Muscle of arm (tissue), 12 donors: ENCODE data around the gene TRIP4. TPM values are rescaled to one million over a fixed set of nuclear protein-coding genes. Genes with fewer than 3 reads are reported as not detected.
"Not testable (repeated sequence)": the region's sequence is repeated elsewhere in the genome, so short reads cannot be mapped to it uniquely, and the experiment has no call there.

Experiments used
- DNase-seq: peaks from one replicate; pipeline ENCODE4 v3.0.0-alpha.2; 2013
- polyA plus RNA-seq, 12 donors: library from polyadenylated mRNA; unstranded; fragments of 120-200 nt; gene quantifications; one replicate each; pipeline ENCODE4 v1.2.1, GENCODE V29; 2013; ENCODE audit not compliant: insufficient read length in 12 of 12

The TRIP4 gene
- polyA plus RNA-seq, 12 donors: 17.1 to 32.9 (median 28.2) TPM; not detected in 1

DNA sequence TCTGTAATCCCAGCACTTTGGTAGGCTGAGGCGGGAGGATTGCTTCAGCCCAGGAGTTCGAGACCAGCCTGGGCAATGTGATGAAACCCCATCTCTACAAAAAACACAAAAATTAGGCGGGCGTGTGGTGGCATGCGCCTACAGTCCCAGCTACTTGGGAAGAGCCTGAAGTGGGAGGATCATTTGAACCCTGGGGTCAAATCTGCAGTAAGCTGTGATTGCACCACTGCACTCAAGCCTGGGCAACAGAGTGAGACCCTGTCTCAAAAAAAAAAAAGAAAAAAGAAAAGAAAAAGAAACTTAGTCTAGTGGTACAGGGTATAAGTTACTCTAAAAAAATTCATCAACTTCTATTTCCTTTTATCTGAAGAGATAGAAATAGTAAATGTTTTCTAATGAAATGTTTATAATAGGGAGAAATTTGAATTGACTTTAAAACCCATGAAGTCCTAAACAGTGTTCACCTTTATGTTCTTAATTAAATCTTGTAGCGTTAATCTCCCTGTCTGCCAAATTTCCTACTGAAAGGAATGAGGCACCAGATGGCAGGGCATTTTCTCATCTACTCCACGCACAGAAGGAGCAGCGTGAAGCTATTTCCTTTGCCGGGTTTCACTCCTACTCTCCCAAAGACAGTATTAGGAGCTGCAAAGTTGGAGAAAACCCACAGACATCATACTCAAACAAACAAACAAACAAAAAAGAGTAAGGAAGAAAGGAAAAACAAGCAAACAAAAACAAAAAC, 8.2 kb upstream of the TRIP4 start:
- no peak for DNase-seq

DNA sequence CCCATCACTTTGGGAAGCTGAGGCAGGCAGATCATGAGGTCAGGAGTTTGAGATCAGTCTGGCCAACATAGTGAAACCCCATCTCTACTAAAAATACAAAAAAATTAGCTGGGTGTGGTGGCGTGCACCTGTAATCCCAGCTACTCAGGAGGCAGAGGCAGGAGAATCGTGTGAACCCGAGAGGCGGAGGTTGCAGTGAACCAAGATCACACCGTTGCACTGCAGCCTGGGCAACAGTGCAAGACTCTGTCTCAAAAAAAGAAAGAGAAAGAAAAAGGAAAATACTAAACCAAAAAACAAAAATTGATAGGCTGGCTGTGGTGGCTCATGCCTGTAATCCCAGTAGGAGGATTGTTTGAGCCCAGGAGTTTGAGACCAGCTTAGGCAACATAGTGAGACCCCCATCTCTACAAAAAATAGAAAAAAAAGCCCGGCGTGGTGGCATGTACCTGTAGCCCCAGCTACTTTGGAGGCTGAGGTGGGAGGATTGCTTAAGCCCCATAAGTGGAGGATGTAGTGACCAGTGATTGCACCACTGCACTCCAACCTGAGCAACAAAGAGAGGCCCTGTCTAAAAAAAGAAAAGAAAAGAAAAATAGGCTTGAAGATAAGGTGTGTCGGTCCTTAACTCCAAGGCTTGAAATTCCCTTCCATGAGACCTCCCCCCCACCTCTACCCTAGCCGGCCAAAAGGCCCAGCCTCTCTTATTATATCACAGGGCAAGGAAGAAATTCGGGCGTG, 7.3 kb upstream of the TRIP4 start:
- DNase-seq: not testable (repeated sequence)

DNA sequence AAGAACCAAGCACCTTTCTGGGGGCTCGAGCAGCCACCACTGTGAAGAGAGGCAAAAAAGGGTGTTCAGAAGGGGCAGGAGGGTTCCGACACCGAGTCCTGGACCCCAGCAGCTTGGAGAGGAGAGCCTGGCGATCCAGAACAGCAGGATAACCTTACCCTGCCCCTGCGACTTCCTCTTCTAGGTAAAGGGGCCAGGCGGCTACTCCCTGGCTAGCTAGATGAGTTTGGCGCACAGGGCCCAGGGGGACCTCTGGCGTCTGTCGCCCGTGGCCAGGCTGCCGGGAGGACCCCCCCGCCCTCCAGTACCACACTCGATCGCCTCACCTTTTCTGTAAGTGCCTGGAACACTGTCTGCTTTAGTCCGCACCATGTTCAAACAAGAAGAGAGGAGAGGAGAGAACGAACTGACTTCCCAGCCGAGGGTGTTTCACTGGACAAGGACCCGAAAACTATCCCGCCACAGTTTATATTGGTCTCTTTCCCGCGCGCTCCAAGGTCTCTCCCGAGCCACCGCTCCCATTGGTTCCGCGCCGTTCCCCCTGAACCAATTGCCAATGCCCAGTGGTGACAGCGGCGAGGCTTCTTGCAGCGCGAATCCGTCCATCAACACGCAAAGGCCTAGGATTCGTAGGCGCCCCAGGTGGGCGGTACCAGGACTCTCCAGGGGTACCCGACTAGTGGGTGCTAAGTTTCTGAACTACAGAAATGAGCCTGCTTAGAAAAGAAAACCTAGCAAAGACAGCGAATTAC, 6.5 kb upstream of the TRIP4 start, which contains the start of gene PCLAF:
Gene PCLAF, minus strand, starts transcription at position 442 of the 752 bp plus-strand sequence. Its CDS starts 70 bp downstream, at position 372.
- peak; percentile 96 for DNase-seq

DNA sequence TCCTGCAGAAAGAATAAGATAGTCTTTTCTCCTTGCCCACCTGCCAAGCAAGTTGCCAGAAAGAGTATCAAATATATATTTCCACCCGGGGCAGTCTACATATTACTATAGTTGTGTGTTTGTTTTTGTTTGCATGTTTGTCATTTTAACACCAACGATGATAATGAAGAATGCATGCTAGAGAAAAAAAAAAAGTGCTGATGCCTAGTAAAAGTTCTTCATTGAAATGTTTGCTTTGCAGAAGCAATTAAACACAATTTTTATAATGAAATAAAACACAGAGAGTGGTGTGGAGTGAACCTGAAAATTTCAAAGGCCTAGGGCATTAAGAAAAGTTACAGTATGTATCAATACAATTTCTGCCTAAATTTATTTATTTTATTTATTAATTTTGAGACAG, 3.9 kb upstream of the TRIP4 start:
- no peak for DNase-seq

DNA sequence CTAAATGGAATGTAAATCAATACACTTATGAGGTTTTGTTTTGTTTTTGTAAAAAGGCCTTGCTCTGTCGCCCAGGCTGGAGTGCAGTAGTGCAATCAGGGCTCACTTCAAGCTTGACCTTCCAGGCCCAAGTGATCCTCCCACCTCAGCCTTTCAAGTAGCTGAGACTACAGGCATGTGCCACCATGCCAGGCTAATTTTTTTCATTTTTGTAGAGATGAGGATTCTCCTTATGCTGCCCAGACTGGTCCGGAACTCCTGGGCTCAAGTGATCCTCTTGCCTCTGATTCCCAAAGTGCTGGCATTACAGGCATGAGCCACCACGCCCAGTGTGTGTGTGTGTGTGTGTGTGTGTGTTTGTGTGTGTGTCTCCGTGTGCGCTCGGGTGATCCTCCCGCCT, 1.3 kb upstream of the TRIP4 start:
- no peak for DNase-seq

DNA sequence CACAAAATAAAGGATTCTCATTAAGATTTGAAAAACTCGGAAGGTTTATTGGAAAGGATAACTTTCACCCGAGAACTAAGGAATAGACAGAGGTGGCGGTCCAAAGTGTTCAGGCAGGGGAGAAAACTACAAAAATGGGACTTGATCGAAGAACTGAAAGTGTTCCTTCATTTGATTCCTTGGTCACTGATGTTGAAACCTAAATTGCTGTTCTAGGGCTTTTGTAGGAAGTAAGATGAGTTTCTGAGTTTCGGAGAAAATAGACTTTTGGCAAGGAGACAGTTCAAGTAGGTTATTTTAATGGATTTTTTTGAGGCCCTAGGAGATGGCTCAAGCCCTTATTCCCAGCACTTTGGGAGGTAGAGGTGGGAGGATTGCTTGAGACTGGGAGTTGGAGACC, 1.4 kb downstream of the TRIP4 start:
- no peak for DNase-seq

DNA sequence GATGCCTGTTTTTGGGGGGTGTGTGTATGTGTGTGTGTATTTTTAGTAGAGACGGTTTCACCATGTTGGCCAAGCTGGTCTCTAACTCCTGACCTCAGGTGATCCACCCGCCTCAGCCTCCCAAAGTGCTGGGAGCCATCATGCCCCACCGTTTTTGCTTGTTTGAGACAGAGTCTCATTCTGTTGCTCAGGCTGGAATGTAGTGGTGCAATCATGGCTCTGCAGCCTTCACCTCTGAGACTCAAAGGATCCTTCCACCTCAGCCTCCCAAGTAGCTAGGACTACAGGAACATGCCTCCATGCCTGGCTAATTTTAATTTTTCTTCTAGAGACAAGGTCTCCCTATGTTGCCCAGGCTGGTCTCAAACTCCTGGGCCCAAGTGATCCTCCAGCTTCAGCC, 4.8 kb downstream of the TRIP4 start:
- not testable (repeated sequence) for DNase-seq

- no peak for DNase-seq
Measured at GRCh38 chr15:64396789-64397188, 9.2 kb downstream of the TRIP4 start.

GRCh38 chr15:64398575-64398974, 10.9 kb downstream of the TRIP4 start:
- no peak for DNase-seq

DNA sequence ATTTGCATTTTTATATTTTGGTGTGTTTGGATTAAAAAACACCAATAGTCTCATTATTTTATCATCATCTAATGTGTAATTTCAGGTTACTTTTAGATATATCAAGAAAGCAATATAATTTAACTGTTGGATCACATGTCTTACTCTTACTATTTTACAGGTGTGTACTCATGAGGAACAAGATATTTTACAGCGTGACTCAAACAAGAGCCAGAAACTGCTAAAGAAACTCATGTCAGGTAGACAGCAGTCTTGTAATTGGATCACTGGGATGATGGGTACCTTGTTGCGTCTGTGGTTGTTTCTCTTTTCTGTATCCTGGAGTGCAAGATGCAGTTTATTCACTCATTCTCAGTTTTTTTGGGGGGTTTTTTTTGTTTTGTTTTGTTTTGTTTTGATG, 12.9 kb downstream of the TRIP4 start:
- DNase-seq: no peak

GRCh38 chr15:64412216-64412615, 24.6 kb downstream of the TRIP4 start:
- no peak for DNase-seq

DNA sequence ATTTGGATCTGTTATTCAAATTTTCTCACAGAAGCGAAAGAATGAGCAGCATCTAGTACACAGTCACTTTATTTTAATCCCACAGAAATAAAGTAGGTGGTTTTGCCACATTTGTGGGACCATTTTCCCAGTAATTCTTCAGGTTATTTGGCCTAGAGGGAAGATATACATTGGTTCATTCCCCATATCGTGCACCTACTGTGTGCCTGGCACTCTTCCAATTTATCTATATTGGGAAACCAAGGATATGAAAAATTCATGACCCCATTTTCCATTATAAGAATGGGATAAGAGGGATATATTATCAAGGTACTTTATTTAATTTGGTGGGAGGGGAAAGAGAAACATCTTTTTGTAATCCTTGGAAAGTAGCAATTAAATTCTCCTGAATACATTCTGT, 35.1 kb downstream of the TRIP4 start:
- no peak for DNase-seq

GRCh38 chr15:64423970-64424369, 36.3 kb downstream of the TRIP4 start:
- no peak for DNase-seq

GRCh38 chr15:64425221-64425620, 37.6 kb downstream of the TRIP4 start:
- no peak for DNase-seq

GRCh38 chr15:64426845-64427465, 39.3 kb downstream of the TRIP4 start:
- DNase-seq: no peak

DNA sequence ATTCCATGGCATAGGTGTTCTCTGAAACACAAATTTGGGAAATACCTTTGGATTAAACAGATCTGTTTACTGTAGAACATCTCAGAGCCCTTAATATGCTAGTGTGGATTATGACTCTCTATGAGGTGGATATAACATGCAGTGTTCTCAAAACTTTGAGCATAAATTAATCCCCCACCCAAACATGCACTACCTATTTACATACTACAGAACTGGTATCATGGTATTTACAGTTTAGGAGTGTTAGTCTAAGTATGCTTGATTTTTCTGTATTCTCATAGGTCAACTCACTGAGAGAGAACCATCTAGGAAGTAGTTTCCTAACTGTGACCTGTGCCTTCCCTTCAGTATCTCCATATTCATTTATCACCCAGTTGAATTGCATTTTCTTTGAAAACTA, 41.8 kb downstream of the TRIP4 start:
- DNase-seq: no peak

DNA sequence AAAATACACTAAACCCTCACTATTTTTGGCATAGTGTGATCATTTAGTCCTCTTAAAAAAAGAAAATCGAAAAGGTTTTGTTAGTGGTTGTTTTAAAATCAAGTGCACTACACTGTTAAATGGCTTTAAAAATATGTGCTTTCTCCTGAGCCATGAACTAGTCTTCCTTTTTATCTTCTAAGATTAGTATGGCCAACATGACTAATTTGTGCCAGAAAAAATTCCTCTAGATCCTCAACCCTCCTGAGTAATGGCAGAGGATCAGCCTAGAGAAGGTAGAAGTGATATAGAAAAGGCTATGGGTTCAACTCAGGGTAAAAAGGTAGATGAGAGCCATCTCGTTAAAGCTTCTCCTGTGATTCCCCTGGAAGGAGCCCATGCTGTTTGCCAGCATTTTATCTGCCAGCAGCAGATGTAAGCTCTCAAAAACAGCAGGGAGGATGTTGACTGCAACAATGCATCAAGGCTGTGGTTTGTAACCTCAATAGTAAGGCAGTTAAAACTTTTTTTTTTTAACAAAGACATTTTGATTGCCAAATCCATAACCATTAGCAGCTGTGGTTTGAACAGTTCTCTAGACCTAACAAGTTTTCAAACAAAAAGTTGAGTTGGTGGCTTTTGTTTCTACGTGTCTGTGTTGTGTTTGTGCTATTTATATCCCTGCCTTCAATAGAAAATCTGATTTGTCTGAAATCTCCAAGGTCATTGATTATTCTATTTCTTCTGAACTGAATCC, 42.5 kb downstream of the TRIP4 start:
- DNase-seq: peak; percentile 68

GRCh38 chr15:64437982-64438381, 50.3 kb downstream of the TRIP4 start:
- no peak for DNase-seq

DNA sequence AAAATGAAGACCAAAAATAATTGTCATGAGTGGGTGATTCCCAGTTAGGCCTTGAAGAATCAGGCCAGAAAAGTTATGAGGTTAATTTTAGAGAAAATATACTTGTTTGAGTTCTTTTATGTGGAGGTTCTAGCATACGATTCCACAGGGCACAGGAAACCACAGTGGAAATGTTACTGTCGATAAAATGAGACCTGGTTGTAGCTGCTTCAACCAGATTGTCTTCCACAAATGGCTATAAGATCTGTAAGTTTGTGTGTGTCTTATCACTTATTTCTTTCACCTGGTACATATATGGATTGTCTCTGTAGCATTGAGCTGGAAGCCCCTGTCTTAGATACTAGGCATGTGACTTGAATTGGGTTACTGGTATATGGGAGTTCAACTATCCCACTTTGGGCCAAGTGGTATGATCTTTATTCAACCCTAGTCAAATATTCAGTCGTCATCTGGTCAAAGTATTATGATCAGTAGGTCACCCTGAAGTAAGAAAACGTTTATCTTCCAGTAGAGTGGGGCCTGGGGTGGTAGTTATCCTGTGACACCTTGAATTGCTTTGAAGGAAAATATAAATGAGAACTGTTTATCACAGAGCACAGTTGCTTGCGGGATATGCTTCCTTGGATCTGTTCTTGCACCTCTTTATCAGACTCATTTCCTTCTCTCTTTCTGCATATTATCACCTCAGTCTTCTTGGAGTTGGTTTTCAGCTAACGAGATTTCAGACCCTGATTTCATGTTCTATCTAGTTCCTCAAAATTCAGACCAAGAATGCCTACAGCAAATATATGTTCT, 51.2 kb downstream of the TRIP4 start:
- DNase-seq: no peak

DNA sequence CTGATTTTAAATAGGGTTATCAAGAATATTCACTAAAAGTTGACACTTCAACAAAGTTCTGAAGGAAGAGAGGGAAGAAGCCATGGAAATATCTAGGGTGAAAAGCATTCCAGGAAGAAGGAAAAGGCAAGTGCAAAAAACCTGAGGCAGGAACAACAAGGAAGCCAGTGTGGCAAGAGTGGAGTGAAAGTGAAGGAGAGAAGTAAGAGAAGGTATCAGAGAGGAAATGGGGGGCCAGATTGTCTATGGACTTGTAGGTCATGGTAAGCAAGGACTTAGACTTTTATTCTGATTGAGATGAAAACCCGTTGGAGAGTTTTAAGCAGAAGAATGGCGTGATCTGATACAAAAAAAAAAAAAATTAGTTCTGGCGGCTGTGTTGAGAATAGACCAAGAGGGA, 54.2 kb downstream of the TRIP4 start:
- no peak for DNase-seq

GRCh38 chr15:64443016-64443415, 55.4 kb downstream of the TRIP4 start:
- no peak for DNase-seq
